HG03521 (cell line): ENCODE results near the gene S100A4.

Experiments used
- ATAC-seq: cut with Tn5 transposase; IDR thresholded peaks from one replicate; pipeline ENCODE4 v1.9.1; 2021; ENCODE audit warnings: mild to moderate bottlenecking, moderate library complexity; ENCODE audit not compliant: unreplicated experiment

Gene S100A4

DNA sequence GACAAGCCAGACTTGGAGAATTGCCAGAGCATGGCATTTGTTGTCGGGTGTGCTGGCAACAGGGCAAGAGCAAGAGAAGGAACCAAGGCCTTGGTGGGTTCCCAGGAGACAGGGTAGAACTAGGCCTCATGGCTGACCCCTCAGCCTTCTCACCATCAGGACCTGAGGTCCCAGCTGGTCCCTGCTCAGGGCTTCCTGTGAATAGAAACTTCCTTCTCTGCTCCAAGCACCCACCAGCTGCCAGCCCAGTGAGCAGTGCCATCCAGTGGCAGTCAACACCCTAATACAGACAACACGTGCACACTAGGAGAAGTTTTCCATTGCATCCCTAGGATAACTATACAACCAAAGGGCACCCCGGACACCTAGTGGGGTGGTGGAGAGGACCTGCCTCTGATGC is 32.6 kb downstream of the S100A4 start:
- no peak for ATAC-seq

- no peak for ATAC-seq
Observed at GRCh38 chr1:153510984-153511410, 34.6 kb downstream of the S100A4 start.

DNA sequence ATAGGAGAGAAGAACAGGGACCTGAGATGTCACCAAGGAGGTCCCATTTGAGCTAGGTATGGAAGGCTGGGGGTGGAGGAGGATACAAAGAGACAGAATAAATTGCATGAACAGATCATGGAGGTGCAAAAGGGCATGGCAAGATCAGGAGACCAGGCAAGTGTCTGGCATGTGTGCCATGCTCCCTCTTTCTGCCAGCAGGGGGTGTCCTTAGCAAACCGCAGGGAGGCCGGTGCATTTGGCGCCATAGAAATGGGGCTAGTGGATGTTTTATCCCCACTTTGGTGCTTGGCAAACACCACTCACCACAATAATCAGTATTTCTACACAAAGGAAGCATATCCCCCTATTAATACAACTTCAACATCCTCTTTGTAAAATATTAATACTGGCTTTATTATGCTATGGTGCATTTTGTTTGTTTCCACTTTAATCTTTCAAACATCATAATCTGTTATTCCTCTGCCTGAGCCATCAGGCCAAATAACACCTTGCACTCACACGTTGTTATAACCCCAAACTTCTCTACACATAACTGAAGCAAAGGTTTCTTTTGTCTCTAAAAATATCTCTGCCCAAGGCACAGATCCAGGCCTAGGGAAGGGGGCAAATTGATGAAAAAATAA is 35.8 kb downstream of the S100A4 start:
- no peak for ATAC-seq

- ATAC-seq = no peak
Observed at GRCh38 chr1:153509036-153509435, 36.6 kb downstream of the S100A4 start.

DNA sequence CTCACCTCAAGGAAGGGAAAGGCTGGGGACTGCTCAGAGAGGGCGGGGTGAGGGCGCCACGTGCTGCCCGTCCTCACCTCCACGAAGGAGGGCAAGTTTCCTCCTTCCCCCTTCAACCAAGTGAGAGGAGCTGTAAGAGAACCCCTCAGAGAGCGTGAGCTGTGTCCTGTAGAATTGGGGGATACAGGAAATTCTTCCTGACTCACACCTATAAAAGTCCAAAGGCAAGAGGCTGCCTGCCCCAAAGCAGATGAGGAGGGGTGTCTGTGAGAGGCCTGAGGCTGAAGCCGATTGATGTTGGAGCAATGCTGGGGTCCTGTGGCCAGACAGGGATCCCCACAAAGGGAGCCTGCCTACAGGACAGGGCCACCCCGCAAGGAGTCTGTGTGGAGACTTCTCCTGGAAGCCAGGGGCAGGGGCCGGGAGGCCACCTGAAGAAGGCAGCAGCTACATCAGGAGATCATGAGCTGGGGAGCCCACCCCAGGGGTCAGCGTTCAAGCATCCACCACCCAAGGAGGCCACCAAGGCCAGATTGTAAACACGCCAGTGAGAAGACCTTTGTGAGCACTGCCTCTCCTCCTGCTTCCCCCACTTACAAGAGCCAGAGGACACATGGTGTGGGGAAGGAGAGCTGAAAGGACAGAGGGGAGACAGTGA is 37.6 kb downstream of the S100A4 start:
- no peak for ATAC-seq

- ATAC-seq = no peak
Observed at GRCh38 chr1:153506831-153507413, 38.7 kb downstream of the S100A4 start.

DNA sequence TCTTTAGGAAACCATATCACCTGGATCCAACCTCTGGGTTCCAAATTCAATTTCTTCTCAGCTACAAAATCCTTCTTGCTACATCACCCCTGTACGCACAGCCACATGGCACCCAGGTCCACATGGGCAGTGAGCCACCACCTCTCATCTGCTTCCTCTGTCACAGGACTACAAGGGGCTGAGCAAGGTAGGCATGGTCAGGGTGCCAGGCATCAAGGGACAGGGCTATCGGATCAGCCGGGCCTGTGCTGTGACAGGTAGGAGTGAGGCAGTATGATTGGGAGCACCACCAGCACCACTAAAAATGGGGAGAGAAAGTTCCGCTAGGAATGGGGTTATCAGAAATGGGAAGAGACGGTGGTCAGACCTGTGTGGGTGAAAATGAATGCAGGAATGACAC is 39.2 kb downstream of the S100A4 start:
- no peak for ATAC-seq

DNA sequence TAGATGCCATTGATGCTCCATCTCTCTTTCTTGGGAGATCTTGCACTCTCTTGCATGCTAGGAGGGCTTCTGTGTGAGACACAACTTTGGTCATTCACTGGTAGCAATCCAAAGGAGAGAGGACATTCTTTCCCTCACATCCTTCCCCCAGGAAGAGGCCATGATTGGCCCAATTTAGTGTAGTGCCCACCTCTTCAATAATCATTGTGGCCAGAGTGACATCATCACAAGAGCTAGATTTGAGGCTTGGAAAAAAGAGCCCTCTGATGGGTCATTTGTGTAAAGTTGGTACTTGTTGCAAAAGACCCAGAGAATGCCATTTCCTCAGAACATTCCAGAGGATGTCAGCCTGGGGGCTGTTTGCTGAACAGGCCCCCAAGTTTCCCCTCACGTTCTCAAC is 40.0 kb downstream of the S100A4 start:
- ATAC-seq = no peak

DNA sequence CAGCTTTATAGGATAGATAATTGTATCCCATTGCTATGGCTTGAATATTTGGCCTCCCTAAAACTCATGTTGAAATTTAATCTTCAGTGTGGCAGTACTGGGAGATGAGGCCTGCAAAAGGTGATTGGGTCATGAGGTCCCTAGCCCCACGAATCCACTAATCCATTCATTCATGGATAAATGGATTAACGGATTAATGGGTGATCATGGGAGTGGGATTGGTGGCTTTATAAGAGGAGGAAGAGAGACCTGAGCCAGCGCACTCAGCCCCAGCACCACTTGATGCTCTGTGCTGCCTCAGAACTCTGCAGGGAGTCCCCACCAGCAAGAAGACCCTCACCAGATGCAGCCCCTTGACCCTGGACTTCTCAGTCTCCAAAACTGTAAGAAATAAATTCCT is 41.8 kb downstream of the S100A4 start:
- no peak for ATAC-seq

- no peak for ATAC-seq
Observed at GRCh38 chr1:153498746-153499145, 46.9 kb downstream of the S100A4 start.

DNA sequence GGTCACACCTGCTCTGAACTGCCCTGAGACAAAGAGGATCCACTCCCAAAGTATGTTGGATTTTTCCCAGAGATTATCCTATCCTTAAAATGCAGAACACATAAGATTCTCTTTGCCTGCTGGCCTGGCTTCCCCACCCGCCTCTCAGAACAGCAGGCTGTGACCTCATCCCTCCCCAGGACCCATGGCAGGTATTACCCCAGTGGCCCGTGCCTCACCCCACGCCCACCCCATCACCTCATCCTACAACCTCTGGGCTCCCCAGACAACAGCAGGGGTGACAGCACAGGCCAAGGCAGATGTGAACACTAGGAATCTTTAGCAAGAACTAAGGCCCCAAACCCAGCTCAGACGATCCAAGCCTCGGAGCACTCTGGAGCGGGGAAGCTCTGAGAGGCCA is 50.1 kb downstream of the S100A4 start:
- ATAC-seq = no peak

DNA sequence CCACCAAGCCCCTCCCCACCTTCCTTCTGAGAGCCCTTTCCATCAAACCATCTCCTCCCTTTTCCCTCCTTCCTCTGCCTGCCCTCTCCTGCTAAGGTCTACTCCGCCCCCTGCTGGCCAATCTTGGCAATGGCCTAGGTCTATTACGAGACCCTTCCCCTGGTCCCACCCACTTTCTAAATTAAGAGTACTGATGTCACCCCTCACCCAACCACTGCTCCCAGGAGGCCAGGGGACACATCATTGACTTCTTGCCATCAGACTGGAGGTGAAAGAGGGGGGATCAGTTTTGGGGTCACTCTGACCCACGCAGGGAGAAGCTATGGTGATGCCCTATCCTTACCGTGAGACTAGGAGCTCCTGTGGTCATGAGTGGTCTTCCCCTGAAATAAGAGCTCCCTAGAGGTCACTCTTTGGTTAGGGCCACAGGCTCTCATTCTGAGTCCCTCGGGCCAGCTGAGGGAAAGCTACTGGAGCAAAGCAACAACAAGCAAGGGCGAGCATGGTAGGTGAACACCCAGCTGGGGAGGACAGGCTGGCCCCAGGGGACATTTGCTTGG is 50.5 kb downstream of the S100A4 start:
- ATAC-seq = no peak
